ENCODE results near the gene PTCHD1. TPM values are rescaled to one million over a fixed set of nuclear protein-coding genes. Genes with fewer than 3 reads are reported as not detected.

Gene PTCHD1
- total RNA-seq, 1 experiment from 2014 or later: not detected

DNA sequence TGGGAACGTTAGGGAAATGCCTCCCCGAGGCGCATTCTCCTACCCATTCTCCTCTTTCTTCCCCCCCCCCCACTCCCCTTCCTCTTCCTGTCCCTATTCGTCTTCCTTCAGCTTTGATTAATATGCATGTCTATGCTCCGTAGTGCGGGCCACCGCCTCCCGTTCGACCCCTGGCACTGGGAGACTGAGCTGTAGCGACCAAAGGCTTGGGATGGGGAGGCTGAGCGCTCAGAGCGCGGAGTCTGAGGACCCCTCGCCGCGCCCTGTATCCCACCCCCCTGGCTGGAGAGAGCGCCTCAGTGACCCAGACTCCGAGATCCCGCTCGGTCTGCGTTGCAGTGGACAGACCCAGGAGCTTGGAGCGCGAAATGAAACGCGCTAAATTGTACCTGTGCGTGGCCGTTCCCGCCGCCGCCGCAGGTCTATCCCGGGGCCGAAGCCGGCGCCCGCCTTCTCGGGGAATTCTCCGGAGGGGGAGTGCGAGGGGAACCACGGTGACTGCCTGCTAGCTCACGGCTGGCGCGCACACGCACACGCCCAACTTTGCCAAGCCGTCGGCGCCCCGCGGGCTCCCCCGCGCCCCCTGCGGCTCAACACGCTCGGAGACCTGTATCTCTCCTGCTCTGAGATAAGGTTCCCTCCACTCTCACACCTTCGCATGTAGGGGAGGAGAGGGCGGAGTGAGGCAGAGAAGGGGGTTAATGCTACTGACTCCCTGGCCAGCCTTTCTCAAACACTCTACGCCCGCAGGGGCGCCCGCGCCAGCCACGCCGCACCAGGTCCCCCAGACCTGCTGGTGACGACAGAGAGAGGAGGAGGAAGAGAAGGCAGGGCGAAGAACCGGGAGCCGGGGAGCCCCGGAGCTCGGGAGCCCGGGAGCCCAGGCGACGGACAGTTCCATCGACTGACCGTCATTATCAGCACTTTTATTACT lies 1.5 kb upstream of the PTCHD1 start:
- H3K4me1 ChIP-seq (ENCODE audit: control insufficient read depth in 1 of 2, insufficient read depth in 2 of 2, low read length in 2 of 2): no peaks in the 10 kb centered on the region
- H3K9ac ChIP-seq (ENCODE audit: low read length): no peak overlapping the region
- H2AFZ ChIP-seq (ENCODE audit: low read depth, low read length, poor library complexity, severe bottlenecking): no peak overlapping the region
- BruUV-seq (replicated peaks): no TSS peak
- ATAC-seq: no peak
- no peak for TF ChIP-seq POLR2AphosphoS5 (IDR thresholded peaks at IDR 0.05; ENCODE audit: low read depth, low read length)
- TF ChIP-seq, protein P1, sequence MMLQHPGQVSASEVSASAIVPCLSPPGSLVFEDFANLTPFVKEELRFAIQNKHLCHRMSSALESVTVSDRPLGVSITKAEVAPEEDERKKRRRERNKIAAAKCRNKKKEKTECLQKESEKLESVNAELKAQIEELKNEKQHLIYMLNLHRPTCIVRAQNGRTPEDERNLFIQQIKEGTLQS (IDR thresholded peaks at IDR 0.05): no peak
- TF ChIP-seq EZH2phosphoT487 (IDR thresholded peaks at IDR 0.05; ENCODE audit: borderline replicate concordance): no peak
- no peak for TF ChIP-seq ZNF274 (IDR thresholded peaks at IDR 0.05; ENCODE audit: low read depth, low read length)
- TF ChIP-seq FOSL1 (IDR thresholded peaks at IDR 0.05; ENCODE audit: low read depth): no peak
- TF ChIP-seq, protein P2, sequence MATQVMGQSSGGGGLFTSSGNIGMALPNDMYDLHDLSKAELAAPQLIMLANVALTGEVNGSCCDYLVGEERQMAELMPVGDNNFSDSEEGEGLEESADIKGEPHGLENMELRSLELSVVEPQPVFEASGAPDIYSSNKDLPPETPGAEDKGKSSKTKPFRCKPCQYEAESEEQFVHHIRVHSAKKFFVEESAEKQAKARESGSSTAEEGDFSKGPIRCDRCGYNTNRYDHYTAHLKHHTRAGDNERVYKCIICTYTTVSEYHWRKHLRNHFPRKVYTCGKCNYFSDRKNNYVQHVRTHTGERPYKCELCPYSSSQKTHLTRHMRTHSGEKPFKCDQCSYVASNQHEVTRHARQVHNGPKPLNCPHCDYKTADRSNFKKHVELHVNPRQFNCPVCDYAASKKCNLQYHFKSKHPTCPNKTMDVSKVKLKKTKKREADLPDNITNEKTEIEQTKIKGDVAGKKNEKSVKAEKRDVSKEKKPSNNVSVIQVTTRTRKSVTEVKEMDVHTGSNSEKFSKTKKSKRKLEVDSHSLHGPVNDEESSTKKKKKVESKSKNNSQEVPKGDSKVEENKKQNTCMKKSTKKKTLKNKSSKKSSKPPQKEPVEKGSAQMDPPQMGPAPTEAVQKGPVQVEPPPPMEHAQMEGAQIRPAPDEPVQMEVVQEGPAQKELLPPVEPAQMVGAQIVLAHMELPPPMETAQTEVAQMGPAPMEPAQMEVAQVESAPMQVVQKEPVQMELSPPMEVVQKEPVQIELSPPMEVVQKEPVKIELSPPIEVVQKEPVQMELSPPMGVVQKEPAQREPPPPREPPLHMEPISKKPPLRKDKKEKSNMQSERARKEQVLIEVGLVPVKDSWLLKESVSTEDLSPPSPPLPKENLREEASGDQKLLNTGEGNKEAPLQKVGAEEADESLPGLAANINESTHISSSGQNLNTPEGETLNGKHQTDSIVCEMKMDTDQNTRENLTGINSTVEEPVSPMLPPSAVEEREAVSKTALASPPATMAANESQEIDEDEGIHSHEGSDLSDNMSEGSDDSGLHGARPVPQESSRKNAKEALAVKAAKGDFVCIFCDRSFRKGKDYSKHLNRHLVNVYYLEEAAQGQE (IDR thresholded peaks at IDR 0.05; ENCODE audit: low read depth): no peak
- TF ChIP-seq, protein P3, sequence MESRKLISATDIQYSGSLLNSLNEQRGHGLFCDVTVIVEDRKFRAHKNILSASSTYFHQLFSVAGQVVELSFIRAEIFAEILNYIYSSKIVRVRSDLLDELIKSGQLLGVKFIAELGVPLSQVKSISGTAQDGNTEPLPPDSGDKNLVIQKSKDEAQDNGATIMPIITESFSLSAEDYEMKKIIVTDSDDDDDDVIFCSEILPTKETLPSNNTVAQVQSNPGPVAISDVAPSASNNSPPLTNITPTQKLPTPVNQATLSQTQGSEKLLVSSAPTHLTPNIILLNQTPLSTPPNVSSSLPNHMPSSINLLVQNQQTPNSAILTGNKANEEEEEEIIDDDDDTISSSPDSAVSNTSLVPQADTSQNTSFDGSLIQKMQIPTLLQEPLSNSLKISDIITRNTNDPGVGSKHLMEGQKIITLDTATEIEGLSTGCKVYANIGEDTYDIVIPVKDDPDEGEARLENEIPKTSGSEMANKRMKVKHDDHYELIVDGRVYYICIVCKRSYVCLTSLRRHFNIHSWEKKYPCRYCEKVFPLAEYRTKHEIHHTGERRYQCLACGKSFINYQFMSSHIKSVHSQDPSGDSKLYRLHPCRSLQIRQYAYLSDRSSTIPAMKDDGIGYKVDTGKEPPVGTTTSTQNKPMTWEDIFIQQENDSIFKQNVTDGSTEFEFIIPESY (IDR thresholded peaks at IDR 0.05; ENCODE audit: extremely low read depth, insufficient replicate concordance, low read length): no peak
- no peak for TF ChIP-seq TCF7L2 (IDR thresholded peaks at IDR 0.05; ENCODE audit: borderline replicate concordance, extremely low read depth, insufficient read depth, insufficient read length)
- no peak for TF ChIP-seq ELF1 (IDR thresholded peaks at IDR 0.05; ENCODE audit: borderline replicate concordance, low read depth)
- no peak for TF ChIP-seq CEBPB (IDR thresholded peaks at IDR 0.05; ENCODE audit: low read depth)
- TF ChIP-seq RAD21 (IDR thresholded peaks at IDR 0.05; ENCODE audit: low read depth): no peak
- TF ChIP-seq, protein P4, sequence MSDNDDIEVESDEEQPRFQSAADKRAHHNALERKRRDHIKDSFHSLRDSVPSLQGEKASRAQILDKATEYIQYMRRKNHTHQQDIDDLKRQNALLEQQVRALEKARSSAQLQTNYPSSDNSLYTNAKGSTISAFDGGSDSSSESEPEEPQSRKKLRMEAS (IDR thresholded peaks at IDR 0.05): no peak
- TF ChIP-seq POLR2A (IDR thresholded peaks at IDR 0.05; ENCODE audit: borderline replicate concordance, extremely low read depth, insufficient read depth, insufficient read length): no peak
- TF ChIP-seq SIN3A (IDR thresholded peaks at IDR 0.05; ENCODE audit: low read depth): no peak
- TF ChIP-seq EGR1 (IDR thresholded peaks at IDR 0.05; ENCODE audit: low read depth): no peak
- no peak for TF ChIP-seq EZH2 (IDR thresholded peaks at IDR 0.05)
- no peak for TF ChIP-seq CBX3 (IDR thresholded peaks at IDR 0.05; ENCODE audit: low read depth)
- no peak for TF ChIP-seq JUND (IDR thresholded peaks at IDR 0.05)
- TF ChIP-seq SRF (IDR thresholded peaks at IDR 0.05; ENCODE audit: low read depth): no peak
- H3K27ac ChIP-seq (ENCODE audit: low read depth, low read length): no peak overlapping the region
- H3K36me3 ChIP-seq (ENCODE audit: control insufficient read depth in 1 of 2, insufficient read depth in 2 of 2, low read length in 2 of 2): no peaks in the 10 kb centered on the region
- no peak overlapping the region for H3K4me2 ChIP-seq (ENCODE audit: low read length)
- ChIA-PET POLR2A (no interaction called here), CTCF (no interaction called here), RAD21 (ENCODE audit: low non-redundant PET in 1 of 2, low total read pairs in 2 of 2, uncharacterized antibody in 2 of 2, unreplicated experiment in 2 of 2) (no interaction called here)
- H3K4me3 ChIP-seq (replicated peaks in 1 of 2; ENCODE audit: low read depth in 1 of 2, low read length in 2 of 2): no peak overlapping the region
- H3K27me3 ChIP-seq (ENCODE audit: insufficient read depth, low read length): peaks cover 5% of the 10 kb centered on the region; the same call in 1 of the 2 replicates
- no peak for DNase-seq (ENCODE audit: low read depth, low spot score)
- H3K9me2 ChIP-seq (ENCODE audit: insufficient read depth): no peaks in the 10 kb centered on the region
- H3K79me2 ChIP-seq (ENCODE audit: insufficient read depth, low read length): no peaks in the 10 kb centered on the region
- intact Hi-C loops (cut with micrococcal nuclease): no loop called here
- no peaks in the 10 kb centered on the region for H3K9me3 ChIP-seq (ENCODE audit: control insufficient read depth in 1 of 2, insufficient read depth in 1 of 2, low read depth in 1 of 2, low read length in 2 of 2)
- H4K20me1 ChIP-seq (ENCODE audit: insufficient read depth): no peaks in the 10 kb centered on the region
